ENCODE results near the gene PATL2.
"Not testable (repeated sequence)": the region's sequence is repeated elsewhere in the genome, so short reads cannot be mapped to it uniquely, and the experiment has no call there.

PATL2 gene

GRCh38 chr15:44729408-44730127 lies 18.4 kb upstream of the PATL2 start:
- no peaks in the 10 kb centered on the region for H3K9me3 ChIP-seq

GRCh38 chr15:44728576-44729407 lies 17.7 kb upstream of the PATL2 start:
- Histone ChIP-seq H3K27me3 (no peaks in the 10 kb centered on the region), H3K9ac (peak overlapping the region; percentile 84), H3K4me2 (peak overlapping the region; percentile 89), H3K36me3 (peaks cover 9% of the 10 kb centered on the region; the same call in 1 of the 2 replicates), H3K9me3 (no peaks in the 10 kb centered on the region), H3K4me3 (peak overlapping the region; percentile 78), H3K4me1 (peaks cover 61% of the 10 kb centered on the region), H3K27ac (peak overlapping the region; percentile 88), H4K20me1 (no peaks in the 10 kb centered on the region)
- no peak for TF ChIP-seq Cebpa-rat (IDR thresholded peaks at IDR 0.05)

More at GRCh38 chr15:44729408-44730127, 18.4 kb upstream of the PATL2 start:
- no peaks in the 10 kb centered on the region for H4K20me1 ChIP-seq
- peak overlapping the region; percentile 82 for H3K27ac ChIP-seq
- H3K4me2 ChIP-seq = peak overlapping the region; percentile 89
- peak overlapping the region; percentile 78 for H3K4me3 ChIP-seq
- H3K36me3 ChIP-seq = peaks cover 9% of the 10 kb centered on the region; the same call in 1 of the 2 replicates
- peak overlapping the region; percentile 84 for H3K9ac ChIP-seq
- no peaks in the 10 kb centered on the region for H3K27me3 ChIP-seq
- peaks cover 53% of the 10 kb centered on the region for H3K4me1 ChIP-seq
- no peak for TF ChIP-seq Cebpa-rat (IDR thresholded peaks at IDR 0.05)

- H3K9ac ChIP-seq = peak overlapping the region; percentile 51
- not testable (repeated sequence) for H4K20me1 ChIP-seq, H3K9me3 ChIP-seq, H3K36me3 ChIP-seq, H3K27me3 ChIP-seq
- H3K27ac ChIP-seq = peak overlapping the region; percentile 88
- H3K4me3 ChIP-seq = peak overlapping the region; percentile 78
- peaks cover 67% of the 10 kb centered on the region for H3K4me1 ChIP-seq
- peak overlapping the region; percentile 87 for H3K4me2 ChIP-seq
Observed at GRCh38 chr15:44728232-44728575, 17.1 kb upstream of the PATL2 start.

GRCh38 chr15:44727485-44728231 lies 16.5 kb upstream of the PATL2 start:
- H3K4me2 ChIP-seq = peak overlapping the region; percentile 87
- H3K9me3 ChIP-seq = no peaks in the 10 kb centered on the region
- H3K4me3 ChIP-seq = peak overlapping the region; percentile 78; the same call in 1 of the 2 replicates
- no peaks in the 10 kb centered on the region for H3K27me3 ChIP-seq
- H3K9ac ChIP-seq = no peak overlapping the region
- H3K27ac ChIP-seq = peak overlapping the region; percentile 88
- H3K36me3 ChIP-seq = peaks cover 9% of the 10 kb centered on the region; the same call in 1 of the 2 replicates
- TF ChIP-seq Cebpa-rat (IDR thresholded peaks at IDR 0.05) = no peak
- H4K20me1 ChIP-seq = no peaks in the 10 kb centered on the region
- peaks cover 67% of the 10 kb centered on the region for H3K4me1 ChIP-seq

GRCh38 chr15:44726568-44727484 lies 15.7 kb upstream of the PATL2 start:
- no peak for TF ChIP-seq Cebpa-rat (IDR thresholded peaks at IDR 0.05)
- H3K27ac ChIP-seq = peak overlapping the region; percentile 88

GRCh38 chr15:44726136-44726535 lies 15.0 kb upstream of the PATL2 start:
- peaks cover 67% of the 10 kb centered on the region for H3K4me1 ChIP-seq
- peak overlapping the region; percentile 70 for H3K9ac ChIP-seq
- H3K4me2 ChIP-seq = peak overlapping the region; percentile 87
- TF ChIP-seq Cebpa-rat (IDR thresholded peaks at IDR 0.05) = no peak
- no peaks in the 10 kb centered on the region for H3K27me3 ChIP-seq
- H3K4me3 ChIP-seq = peak overlapping the region; percentile 8; the same call in 1 of the 2 replicates
- H4K20me1 ChIP-seq = no peaks in the 10 kb centered on the region
- peak overlapping the region; percentile 88 for H3K27ac ChIP-seq
- H3K36me3 ChIP-seq = no peaks in the 10 kb centered on the region
- H3K9me3 ChIP-seq = no peaks in the 10 kb centered on the region

More at GRCh38 chr15:44726568-44727484, 15.7 kb upstream of the PATL2 start:
- H3K4me1 ChIP-seq = peaks cover 67% of the 10 kb centered on the region
- H3K4me2 ChIP-seq = peak overlapping the region; percentile 87
- no peaks in the 10 kb centered on the region for H4K20me1 ChIP-seq
- peak overlapping the region; percentile 70 for H3K9ac ChIP-seq
- no peaks in the 10 kb centered on the region for H3K27me3 ChIP-seq
- peaks cover 6% of the 10 kb centered on the region; the same call in 1 of the 2 replicates for H3K36me3 ChIP-seq
- H3K4me3 ChIP-seq = peak overlapping the region; percentile 8; the same call in 1 of the 2 replicates
- H3K9me3 ChIP-seq = no peaks in the 10 kb centered on the region

- H3K9me3 ChIP-seq = no peaks in the 10 kb centered on the region
- H3K27me3 ChIP-seq = no peaks in the 10 kb centered on the region
- no peak overlapping the region for H3K27ac ChIP-seq
- H4K20me1 ChIP-seq = peaks cover 24% of the 10 kb centered on the region
- no peak overlapping the region for H3K4me3 ChIP-seq
- peaks cover 25% of the 10 kb centered on the region for H3K36me3 ChIP-seq
- peaks cover 48% of the 10 kb centered on the region for H3K4me1 ChIP-seq
- no peak for TF ChIP-seq Cebpa-rat (IDR thresholded peaks at IDR 0.05)
- no peak overlapping the region for H3K9ac ChIP-seq
- H3K4me2 ChIP-seq = no peak overlapping the region
Observed at GRCh38 chr15:44722011-44722410, 10.9 kb upstream of the PATL2 start.

- peaks cover 39% of the 10 kb centered on the region for H3K36me3 ChIP-seq
- H3K27ac ChIP-seq = no peak overlapping the region
- no peak overlapping the region for H3K9ac ChIP-seq
- no peak overlapping the region for H3K4me2 ChIP-seq
- TF ChIP-seq Cebpa-rat (IDR thresholded peaks at IDR 0.05) = no peak
- H3K4me3 ChIP-seq = no peak overlapping the region
- no peaks in the 10 kb centered on the region for H3K27me3 ChIP-seq
- peaks cover 48% of the 10 kb centered on the region for H3K4me1 ChIP-seq
- no peaks in the 10 kb centered on the region for H3K9me3 ChIP-seq
- peaks cover 38% of the 10 kb centered on the region for H4K20me1 ChIP-seq
Observed at GRCh38 chr15:44720460-44721176, 9.5 kb upstream of the PATL2 start.

- Histone ChIP-seq H3K36me3 (peaks cover 45% of the 10 kb centered on the region), H4K20me1 (peaks cover 44% of the 10 kb centered on the region), H3K27ac (0 out of 2 replicates have a peak overlapping the region, but pooled peaks have one; percentile 11), H3K4me1 (peaks cover 48% of the 10 kb centered on the region)
- H3K9ac ChIP-seq, H3K9me3 ChIP-seq, H3K27me3 ChIP-seq, H3K4me3 ChIP-seq, H3K4me2 ChIP-seq: not testable (repeated sequence)
Observed at GRCh38 chr15:44720000-44720435, 8.9 kb upstream of the PATL2 start.
